ENCODE results near the gene SLC37A2.
"Not testable (repeated sequence)": the region's sequence is repeated elsewhere in the genome, so short reads cannot be mapped to it uniquely, and the experiment has no call there.

The SLC37A2 gene

DNA sequence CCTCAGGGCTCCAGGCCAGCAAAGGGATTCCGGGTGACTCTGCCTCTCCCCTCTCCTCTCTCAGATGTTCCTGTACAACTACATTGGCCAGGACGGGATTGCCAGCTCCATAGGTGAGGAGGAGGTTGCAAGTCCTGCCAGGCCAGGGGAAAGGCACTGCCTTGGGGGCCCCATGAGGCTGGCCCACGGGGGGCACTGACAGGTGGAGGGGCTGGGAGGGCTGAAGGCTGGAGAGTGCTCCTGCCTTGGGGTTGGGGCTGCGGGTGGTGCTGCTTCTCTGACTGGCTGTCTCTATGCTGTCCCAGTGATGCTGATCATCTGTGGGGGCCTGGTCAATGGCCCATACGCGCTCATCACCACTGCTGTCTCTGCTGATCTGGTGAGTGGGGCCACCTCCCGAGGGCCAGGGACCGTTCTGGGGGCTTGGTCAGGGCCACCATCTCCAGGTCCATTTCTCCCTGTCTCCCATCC lies 21.7 kb downstream of the SLC37A2 start:
- no peak for DNase-seq

DNA sequence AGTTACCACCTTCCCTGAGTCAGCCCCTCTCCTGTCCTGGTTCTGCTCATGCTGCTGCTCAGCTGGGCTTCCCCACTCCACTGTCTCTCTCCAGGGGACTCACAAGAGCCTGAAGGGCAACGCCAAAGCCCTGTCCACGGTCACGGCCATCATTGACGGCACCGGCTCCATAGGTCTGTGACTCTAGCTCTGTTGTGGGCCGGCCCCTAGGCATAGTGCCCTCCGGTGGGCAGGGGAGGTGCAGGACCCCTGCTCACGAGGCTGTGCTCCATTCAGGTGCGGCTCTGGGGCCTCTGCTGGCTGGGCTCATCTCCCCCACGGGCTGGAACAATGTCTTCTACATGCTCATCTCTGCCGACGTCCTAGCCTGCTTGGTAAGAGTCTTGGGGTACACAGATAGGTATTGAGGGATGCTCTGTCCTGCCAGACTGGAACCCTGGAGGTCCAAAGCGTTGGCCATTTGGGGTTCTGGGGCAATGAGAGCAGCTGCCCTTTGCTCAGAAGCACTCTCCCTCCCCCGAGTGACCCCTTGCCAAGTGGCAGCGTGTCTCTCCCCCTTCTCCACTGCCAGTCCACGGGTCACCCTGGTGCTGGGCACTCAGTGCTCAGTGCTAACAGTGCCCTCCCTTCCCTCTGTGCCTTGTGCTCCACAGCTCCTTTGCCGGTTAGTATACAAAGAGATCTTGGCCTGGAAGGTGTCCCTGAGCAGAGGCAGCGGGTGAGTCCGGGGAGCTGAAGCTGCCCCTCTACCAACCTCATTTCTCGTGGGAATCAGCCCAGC lies 22.4 kb downstream of the SLC37A2 start:
- DNase-seq = no peak

DNA sequence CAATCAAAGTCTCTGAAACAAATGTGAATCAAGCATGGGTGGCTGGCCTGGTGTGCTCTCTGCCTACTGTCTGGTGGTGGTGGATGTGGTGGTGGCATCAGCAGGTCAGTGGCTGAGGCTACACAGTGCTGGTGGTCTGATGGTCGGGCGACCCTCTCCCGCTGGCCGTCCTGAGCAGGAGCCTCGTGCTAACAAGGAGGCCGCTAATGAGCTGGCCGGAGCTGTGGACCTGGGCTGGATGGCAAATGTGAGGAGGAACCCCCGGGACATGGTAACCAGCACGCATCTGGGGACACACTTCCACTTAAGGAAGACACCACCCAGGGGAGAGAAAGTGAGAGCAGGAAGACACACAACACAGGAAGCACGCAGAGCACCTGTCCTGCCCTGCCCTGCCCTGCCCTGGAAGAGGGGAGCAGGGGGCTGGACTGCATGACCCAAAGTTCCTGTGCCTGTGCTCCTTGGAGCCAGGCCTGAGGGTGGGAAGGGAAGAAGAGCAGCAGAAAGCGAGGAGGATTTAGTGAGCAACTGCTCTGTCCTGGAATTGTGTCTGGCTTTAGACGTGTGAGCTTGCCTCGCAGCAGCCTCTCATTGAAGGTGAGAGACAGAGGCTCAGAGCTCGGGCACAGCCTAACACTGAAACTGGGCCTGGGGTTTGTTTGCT lies 23.7 kb downstream of the SLC37A2 start:
- DNase-seq = no peak

DNA sequence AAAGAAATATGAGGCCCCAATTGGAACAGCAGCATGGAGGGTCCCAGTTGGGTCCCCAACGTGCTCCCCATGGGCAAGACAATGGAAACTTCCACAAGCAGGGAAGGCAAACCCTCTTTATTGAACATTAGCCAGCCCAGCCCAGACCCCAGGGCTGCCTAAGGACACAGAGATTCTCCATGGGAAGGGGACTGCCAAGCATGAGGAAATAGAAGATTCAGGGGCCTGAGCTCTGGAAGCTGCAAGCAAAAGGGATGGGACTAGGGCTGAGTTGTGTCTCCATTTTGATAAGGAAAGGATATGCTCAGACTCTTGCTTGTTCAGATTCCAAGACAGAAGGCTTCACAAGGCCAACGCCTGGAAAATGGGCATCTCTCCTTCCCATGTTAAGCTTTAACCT lies 25.0 kb downstream of the SLC37A2 start:
- no peak for DNase-seq

DNA sequence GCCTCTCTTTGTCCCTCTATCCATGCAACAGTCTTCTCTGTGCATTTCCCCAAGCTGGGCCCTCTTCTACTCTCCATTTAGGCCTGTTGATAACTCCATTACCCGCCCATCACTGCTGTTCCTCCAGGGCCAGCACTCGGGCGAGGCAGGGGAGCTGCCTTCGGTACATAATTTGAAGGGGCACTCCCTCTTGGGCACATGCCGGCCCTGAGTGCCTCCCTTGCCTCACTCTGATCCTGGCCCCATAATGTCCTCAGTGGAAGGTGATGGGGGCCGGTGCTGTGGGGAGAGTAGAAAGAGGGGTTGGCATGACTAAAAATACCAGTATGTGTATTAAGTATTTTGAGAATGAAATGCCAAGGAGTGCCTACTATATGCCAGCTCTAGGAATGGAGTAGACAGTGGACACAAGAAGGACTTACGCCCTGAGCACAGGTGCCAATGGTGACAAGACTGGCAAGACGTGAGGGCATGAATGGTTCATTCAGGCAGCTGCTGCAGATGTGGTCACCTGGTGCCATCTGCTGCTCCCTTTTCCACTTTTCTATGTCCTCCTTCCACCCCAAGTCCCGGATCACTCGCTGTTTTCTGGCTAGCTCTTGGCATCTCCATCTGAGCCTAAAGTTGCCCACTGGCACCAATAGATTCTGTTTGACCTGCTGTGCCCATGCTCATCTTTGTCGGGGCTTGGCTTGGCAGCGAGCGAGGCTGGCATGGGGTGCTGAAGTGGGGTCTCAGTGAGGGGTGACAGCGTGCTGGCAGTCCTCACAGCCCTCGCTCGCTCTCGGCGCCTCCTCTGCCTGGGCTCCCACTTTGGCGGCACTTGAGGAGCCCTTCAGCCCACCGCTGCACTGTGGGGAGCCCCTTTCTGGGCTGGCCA lies 25.7 kb downstream of the SLC37A2 start:
- DNase-seq = no peak

DNA sequence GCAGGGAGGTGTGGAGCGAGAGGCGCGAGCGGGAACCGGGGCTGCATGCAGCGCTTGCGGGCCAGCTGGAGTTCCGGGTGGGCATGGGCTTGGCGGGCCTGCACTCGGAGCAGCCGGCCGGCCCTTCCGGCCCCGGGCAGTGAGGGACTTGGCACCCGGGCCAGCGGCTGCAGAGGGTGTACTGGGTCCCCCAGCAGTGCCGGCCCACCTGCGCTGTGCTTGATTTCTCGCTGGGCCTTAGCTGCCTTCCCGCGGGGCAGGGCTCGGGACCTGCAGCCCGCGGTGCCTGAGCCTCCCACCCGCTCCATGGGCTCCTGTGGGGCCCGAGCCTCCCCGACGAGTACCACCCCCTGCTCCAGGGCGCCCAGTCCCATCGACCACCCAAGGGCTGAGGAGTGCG lies 26.4 kb downstream of the SLC37A2 start:
- not testable (repeated sequence) for DNase-seq

DNA sequence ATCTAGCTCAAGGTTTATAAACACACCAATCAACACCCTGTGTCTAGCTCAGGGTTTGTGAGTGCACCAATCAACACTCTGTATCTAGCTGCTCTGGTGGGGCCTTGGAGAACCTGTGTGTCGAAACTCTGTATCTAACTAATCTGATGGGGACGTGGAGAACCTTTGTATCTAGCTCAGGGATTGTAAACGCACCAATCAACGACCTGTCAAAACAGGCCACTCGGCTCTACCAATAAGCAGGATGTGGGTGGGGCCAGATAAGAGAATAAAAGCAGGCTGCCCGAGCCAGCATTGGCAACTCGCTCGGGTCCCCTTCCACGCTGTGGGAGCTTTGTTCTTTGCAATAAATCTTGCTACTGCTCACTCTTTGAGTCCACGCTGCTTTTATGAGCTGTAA lies 27.0 kb downstream of the SLC37A2 start:
- not testable (repeated sequence) for DNase-seq

DNA sequence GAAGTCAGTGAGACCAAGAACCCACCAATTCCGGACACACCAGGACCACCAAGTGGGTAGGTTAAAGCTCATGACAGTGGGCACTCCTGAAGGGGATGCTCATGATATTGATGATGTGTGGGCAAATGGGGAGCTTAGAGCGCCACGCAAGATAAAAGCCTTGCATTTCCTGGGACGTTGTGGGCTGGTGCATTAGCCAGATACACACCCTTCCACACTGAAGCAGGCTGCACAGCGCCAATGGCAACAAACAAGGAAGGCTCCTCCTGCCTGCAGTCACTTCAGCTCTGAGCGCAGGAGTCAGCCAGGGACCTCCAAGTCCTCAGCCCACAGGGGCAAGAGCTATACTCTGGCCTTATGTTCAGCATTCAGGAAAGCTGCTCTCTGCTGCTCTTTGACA lies 27.7 kb downstream of the SLC37A2 start:
- DNase-seq = no peak

DNA sequence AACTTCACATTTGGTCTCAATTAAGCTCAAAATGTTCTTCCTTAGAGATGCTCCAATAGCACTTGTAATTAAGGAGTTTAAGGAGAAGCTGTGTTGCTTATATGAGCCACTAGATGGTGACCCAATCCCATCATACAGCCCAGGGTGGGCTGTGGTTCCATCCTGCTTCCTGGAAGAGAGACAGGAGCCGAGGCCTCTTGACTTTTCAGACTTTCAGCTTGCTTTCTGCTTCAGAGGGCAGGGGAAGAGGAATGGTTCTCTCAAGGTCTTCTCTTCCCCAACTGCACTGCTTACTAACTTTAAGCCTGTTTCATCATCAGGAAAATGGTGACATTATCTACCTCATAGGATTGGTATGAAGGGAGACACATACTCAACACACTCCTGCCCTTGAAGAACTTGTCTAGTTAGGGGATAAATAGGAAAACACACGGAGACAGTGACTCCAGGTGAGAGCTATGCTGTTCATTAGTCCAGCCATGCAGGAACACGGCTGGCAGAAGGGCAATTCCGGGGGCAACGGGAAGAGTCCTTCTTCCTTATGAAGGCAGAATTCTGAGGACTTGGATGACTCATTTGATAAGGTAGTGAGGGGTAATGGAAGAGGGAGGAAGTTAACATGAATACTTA lies 28.3 kb downstream of the SLC37A2 start:
- peak; percentile 69 for DNase-seq

DNA sequence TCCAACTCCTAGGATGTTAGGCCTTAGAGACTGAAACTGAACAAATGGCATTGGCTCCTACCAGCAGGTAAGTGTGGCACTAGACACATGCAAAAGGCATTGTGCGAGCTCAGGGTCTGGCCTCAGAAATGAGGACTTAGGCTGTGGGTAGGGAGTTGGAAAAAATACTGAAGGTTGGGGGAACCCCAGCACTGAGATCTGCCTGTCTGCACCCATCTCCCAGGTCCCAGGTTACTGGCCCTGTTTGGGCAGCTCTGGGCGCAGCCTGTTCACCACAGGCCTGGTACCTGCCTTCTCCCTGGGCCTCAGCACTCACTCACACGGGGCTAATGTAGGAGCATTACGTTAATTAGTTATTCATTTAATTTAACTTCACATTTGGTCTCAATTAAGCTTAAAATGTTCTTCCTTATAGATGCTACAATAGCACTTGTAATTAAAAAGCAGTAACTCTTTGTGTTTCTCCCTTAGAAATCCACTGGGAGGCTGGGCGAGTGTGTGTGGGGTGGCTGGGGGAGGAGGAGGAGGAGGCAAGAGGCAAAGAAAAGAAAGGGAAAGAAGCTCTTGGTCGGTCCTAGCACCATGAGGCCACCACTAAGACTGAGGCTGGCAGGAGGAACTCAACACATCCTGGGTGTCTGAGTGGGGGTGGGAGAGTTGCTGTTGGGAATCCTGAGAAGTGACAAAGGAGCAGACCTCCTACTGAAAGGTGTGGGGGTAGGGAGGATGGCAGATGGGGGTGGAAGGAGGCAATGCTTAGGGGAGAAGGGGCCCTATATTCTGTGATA lies 29.0 kb downstream of the SLC37A2 start:
- no peak for DNase-seq

DNA sequence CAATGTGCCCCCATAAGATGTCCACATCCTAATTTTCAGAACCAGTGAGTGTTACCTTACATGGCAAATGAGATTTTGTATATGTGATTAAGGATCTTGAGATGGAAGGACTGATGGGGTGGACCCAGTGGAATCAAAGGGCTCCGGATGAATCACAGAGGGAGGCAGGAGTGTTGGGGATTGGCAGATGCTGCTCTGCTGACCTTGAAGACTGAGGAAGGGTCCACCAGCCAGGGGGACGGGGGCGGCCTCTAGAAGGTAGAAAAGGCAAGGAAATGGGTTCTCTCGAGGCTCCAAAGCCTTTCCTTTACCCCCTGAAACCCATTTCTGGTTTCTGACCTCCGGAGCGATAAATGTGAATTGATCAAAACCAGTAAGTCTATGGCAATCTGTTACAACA lies 29.6 kb downstream of the SLC37A2 start:
- no peak for DNase-seq

DNA sequence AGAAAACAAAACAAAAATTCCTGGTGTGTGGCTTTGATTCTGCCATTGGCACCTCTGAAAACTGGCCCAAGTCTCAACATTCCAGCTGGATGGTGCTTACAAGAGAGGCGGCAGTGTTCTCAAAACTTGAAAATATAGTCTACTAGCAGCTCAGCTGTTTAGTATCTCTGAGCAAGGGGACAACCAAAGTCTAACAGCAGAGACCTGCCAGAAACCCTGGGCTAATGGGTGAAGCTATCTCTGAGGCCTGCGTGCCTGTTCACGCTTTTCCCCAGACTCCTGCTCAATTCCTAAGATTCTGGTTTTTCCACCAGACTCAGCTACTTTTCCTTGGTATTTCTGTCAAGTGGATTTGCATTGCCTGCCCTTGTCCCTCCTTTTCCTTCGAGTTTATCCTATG lies 30.4 kb downstream of the SLC37A2 start:
- DNase-seq = no peak

DNA sequence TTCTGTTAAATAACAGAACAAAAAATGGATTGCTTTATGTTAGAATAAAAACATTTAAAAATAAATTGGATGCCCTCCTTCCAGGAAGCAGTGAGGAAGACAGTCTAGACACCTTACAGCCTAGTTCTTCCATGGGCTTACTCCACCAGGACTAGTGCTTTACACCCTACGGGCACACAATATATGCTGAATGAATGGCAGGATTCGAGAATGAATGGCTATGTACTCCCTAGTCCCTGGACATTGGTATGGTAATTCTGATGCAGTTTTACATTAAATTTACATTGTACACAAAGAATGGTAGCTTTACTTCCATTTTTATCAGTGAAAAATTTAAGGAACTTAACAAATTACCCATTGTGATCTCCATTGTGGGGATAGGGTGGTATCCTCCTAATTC lies 31.6 kb downstream of the SLC37A2 start:
- no peak for DNase-seq

DNA sequence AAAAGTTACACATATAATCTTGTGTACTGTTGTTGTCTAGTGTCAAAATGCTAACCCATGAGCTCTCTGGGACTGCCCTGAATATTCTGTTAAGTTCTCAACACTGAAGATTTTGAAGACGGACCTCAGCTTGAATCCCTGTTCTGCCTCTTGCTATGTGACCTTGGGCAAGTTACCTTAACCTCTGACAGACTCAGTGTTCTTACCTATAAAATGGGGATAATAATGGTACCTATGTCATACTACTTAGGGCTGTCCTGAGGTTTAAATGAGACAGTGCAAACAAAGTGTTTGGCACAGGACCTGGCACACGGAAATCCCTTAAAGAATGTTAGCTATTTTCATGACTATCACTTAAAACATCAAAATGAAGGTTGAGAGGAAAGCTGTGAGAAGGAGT lies 37.0 kb downstream of the SLC37A2 start:
- DNase-seq = no peak

DNA sequence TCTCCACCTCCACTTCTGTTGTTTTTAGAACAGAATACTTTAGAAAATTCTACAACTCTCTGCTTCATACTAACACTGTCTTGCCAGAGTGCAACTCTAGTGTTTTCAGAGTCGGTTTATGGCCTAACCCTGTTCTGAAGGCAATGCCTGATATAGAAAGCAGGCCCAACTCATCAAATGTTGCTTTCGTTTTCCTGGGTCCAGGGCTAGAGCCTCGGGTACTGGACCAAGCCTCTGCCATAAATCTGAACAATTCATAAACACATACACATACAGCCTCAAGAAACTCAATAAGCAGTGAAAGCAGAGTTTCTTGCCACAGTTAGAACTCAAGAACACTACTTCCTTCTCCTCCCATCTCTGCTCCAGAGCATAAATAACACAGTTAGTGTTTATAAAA lies 38.5 kb downstream of the SLC37A2 start:
- no peak for DNase-seq

DNA sequence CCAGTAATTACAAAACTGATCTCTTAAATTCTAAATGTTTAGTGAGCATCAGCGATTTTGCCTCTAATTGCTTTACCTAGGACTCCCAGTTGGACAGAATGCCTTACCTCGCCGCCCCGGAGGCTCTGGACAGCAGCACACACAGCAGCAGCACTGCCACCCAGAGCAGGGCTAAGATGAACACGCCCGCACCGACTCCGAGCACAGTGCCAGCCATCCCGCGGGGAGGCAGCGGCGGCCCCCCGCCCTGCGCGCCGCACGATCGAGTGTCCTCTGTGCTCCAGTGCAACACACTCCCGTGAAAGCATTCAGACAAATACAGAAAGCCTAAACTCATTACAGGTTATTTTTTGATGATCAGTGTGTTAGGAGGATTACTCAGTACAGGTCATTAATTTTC lies 38.9 kb downstream of the SLC37A2 start:
- no peak for DNase-seq

DNA sequence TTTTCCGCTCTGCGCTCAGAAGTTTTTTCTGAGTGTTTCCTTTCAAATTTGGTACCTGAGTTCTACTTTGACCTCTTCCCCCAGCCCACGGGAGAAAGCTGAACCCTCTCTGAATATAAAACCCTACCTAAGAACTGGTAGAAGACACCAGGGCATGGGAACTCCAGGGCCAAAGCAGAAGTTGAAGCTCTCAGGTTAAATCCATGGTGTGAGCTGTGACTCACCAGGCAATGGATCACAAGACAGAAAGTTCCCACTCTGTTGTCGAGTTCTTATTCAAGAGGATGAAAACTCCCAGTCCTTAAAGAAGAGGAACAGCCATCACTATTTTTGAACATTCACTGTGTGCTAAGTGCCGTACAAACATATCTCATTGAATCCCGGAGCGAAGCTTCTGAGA lies 39.4 kb downstream of the SLC37A2 start:
- no peak for DNase-seq

DNA sequence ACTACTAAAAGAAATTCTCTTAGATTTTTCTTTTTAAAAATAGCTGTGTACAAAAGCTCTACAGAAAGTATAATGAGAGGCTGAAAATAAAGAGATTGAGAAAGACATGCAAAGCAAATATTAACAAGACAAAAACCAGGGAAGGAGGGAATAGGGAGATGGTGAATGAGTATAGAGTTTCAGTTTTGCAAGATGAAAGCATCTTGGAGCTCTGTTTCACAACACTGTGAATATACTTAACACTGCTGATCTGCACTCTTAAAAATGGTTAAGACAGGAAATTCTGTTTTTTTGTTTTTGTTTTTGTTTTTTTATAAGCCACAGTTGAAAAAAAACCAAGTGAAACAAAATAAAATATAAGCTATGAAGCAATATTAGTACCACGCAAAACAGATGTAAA lies 42.8 kb downstream of the SLC37A2 start:
- no peak for DNase-seq

DNA sequence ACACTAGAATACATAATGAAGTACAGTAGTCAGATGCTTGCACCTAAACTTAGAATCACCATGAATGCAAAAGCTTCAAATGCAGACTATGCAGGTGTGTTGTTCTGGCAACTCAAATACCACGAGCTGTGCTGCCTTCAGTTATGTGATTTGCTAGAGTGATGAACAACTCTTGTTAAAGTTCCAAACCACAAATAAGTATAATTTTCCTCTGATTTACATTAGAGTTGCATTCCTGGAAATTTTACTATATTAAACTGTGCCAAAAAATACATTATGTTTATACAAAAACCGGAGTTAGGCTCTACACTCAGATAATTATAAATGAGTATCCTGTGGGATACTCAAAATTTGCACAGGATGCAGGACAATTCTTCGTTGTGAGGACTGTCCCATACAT lies 45.4 kb downstream of the SLC37A2 start:
- no peak for DNase-seq

DNA sequence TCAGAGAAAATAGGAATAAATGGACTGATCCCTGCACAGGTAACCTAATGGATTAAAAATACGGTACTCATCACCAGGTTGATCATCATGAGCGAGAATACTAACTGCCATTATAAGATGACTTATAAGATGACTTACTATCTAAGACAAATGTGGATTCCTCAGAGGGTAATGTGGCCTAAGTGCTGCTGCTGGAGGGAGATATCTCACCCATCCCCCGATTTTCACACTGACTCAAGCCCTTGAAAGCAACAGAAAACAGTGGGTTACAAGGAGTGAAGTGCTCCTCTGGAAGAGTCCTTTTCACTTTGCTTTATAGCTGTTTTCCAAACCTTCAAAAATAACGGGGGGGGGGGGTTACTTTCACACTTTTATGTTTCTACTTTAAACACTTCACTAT lies 47.4 kb downstream of the SLC37A2 start:
- no peak for DNase-seq

DNA sequence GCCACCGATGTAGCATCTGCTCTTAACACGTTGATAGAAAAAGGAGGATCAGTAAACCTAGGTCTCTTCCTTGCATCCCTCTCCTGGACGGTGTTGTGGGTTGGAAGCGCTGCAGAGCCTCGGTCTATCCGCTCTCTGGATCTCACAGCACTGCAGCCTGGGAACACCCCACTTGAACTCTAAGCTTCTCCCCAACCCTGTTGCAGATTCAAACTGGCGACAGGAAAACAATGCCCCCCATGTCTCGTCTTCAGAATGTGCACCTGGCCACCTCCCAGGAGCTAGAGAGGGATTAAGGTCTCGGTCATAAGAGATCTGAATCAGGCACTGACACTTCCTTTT lies 47.9 kb downstream of the SLC37A2 start:
- no peak for DNase-seq

Data from fibroblast of skin of back (primary cell).